Measurements from ENCODE around the gene NAALADL2.
"Not testable (repeated sequence)": the region's sequence is repeated elsewhere in the genome, so short reads cannot be mapped to it uniquely, and the experiment has no call there.

NAALADL2 gene

DNA sequence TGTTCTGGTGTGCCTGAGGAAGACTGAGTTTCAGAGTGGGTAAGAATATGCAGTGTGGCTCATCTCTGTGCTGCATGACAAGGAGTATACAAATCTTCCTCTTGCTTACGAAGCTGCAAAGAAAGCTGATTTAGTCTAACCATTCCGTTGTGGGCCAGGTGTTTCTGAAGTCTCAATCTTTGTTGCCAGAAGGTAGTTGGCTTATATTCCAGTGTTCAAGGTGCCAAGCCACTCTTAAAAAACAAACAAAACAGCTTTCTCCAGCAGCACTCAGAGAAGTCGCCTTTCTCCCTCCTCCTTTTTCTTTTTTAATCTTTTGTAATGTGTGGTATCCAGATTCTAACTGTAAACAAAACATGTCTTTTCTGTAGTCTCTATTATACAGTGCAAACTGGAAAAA, 872.4 kb downstream of the NAALADL2 start:
- DNase-seq = no peak

DNA sequence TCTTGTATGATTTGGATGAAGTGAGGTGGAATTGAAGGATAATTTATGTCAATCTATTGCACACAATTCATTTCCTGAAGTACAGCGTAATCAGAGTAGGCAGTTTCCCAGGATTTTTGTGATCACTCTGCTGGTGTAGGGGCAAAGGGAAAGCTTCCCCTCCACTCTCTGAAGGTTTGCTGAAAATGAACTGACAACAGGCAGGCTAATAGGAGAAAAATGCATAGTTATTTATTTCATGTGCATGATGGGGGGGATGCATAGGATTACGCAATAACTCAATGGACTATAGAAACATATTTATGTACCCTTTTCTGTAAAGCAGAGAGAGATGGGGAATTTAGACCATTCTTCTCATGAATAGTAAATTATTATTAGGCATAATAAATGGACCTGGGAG, 872.9 kb downstream of the NAALADL2 start:
- no peak for DNase-seq

DNA sequence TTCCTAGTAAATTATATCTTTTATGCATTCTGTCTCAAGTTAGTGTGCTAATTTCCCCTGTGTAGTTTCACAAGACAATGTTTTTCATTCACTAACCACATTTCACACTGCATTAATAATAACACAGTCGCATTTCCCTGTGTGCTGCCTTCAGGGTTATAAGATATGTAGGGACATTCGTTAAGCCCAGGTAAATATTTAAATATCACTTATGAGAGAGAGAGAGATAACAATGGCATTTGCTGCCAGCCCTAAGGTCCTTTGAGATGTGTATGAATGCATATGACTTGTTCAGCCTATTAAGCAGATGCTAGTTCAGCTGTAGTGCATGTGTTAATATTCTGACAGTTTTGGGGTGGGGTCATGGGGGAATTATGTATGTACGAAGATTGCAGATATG, 876.7 kb downstream of the NAALADL2 start:
- DNase-seq = no peak

DNA sequence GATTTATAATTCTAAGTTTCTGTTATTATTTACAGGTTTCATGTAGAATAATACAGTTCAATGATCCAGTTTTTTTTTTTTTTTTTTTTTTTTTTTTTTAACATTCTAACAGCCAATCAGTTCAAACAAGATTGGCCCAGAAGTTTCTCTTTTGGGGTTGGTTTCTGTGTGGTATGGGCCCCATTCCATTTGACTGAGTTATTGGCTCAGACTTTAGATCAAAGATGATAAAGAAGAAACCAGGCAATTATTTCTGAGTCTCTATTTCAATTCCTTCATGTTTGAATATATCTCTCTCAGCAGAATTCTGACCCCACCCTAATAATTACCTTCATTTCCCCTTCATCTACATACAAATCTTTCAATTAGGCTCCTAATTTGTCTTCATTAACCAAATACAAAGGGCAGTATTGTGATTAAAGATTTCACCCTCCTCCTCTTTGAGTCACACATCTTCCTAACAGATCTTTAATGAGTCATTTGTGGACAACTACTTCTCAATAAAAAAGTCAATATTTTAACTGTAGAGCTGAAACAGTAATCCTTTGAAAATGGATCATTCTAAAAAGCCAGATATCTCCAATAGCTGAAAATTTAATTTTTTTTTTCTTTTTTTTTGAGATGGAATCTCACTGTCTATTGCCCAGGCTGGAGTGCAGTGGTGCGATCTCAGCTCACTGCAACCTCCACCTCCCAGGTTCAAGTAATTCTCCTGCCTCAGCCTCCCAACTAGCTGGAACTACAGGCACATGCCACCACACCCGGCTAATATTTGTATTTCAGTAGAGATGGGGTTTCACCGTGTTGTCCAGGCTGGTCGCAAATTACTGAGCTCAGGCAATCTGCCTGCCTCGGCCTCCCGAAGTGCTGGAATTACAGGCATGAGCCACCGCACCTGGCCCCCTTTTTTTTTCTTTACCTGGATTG, 878.8 kb downstream of the NAALADL2 start:
- DNase-seq = no peak

DNA sequence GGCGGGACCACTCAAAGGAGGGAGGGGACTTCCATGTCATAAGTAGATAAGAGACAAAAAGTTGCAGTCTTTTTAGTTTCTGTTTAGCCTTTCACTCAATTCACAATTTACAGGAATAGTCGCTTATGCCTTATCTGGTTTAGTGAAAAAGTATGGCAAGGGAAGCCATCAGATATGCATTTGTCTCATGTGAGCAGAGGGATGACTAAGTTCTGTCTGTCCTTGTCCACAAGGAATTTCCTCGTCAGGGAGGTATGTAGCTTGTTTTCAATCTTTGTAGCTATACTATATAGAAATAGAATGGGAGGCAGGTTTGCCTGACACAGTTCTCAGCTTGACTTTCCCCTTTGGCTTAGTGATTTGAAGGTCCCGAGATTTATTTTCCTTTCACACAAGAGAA, 882.8 kb downstream of the NAALADL2 start:
- DNase-seq = no peak

DNA sequence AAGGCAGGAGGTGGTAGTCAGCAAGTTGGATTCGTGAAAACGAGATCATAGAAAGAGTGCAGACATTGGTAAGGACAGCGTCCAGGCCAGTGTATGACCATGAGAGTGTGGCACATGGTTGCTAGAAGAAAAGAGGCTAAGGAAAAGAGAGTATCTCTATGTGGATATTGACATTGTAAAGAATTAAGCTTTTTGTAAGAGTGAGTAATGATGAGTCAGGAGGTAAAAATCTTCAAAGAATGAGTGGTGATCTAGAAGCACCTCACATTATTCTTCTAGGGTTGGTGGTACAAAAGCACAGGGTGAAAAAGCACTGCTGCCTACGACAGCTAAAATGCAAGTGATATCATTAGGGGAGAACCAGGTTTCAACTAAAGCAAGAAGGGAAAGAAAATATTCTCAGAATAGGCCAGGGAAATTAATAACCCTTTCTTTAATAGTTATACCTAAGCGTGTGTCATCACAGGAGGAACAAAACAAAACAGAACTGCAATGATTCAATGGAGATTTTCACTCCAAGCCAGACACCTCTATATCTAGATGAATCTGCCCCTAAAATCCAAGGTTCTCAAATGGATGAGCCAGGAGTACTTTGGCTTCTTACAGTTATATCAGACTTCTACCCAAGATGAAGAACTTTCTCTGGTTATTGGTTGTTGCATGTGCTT, 884.7 kb downstream of the NAALADL2 start:
- no peak for DNase-seq

DNA sequence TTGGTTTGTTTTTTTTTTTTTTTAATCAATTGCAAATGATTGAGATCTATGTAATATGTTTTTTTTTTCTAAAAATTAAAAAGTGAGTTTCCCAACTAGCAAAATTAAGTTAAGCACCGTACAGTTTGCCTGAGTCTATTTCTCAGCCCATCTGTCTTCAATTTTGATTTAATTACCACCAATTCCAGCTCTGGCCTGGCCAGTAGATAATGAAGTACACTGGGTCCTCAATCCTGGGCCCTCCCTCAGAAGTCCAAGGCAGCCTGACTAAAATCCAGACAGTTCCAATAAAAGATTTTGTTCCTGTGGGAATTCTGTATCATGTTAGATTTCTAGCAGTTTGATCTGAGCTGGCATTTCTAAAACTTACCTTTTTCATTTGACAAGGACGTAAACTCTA, 887.2 kb downstream of the NAALADL2 start:
- DNase-seq = no peak

DNA sequence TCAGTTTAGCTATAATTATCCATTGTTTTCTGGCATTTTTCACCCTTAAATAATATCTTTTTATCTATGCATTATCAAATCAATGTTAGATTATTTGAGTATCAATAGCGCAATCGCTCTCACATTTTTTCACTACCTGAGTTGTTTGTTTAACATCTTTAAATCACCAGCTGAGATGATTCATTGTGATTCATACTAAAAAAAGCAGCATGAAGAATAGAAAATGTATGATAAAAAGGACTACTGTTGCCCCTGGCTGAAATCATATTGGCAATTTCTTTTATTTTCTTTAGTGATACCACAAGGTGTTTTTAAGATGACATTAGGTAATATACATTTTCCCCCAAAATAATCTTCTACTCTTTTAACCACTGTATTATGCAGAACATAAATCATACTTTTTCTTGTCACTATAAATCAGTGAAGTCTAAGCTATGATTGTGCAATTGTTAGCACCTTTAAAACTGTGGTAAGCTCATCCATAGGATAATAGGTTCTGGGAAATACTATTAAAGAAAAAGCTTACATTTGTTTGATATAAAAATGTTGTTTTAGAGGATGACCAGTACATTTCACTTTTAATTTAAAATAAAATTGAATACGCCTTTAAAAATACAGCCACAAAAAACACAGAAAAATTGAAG, 889.1 kb downstream of the NAALADL2 start:
- no peak for DNase-seq

DNA sequence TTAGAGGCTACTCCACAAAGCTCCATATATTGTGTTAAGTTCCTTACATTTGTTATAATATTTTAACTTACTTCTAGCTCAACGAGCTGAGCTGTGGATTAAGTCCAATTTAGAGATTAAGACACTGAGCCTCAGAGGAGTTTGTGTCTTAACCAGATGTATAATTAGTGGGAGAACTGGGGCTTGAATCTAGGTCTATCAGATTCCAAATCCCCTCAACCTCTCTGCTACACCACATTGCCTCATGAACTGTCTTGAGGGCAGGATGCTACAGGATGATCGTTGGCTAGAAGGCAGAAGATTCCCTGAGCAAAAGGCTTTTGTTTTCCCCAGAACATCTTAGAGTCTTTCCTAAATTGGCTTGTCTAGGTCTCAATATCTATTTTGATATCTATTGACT, 890.8 kb downstream of the NAALADL2 start:
- DNase-seq = no peak

DNA sequence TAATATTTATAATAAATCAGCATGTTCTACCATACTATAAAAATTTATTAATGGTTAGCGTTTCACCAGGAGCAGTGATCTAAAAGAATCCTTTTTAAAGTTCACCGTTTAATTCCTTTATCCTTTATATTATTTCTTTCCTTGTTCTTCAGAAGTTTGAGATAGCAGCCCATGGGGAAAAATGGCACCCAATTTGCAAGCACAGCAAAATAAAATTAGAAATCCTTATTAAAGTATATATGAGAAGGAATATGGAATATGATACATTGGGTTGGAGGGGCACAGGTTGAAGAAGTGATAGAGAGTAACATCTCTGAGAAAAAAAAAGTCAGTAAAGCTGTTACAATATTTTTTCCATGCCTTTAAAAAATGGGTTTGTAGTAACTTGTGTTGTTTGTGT, 892.0 kb downstream of the NAALADL2 start:
- no peak for DNase-seq

DNA sequence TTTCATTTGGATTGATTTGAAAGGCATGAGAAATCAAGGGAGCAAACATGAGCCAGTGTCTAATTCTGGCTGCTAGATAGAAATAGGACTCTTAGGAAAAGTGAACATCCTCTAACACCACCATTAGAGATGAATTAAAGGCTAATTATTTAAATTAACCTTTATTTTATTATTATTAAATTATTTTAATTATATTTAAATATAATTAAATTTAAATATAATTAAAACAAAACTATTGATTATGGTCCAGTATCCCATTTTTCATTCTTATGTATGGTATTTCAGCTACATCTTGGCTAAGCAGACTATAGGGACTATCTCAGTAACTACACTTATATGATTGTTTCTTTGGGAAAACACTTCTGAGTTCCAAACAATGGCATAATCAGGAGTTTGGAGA, 904.8 kb downstream of the NAALADL2 start:
- no peak for DNase-seq

DNA sequence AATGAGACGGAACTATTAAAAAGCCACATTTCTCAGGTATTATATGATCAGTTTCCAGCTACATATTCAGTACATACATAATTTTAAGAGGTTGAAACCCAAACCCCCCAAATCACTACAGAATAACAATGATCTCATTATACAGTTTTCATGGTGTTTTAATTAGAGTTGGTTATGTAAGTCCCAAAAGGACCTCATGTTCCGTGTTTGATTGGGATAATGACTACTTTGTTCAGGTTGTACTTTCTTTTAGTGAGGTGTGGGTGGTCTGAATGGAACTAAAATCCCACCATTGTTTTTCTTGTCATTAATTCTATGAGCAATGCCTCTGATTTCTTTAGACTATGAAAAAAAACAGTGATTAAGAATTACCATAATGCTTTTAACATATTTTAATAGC, 905.6 kb downstream of the NAALADL2 start:
- no peak for DNase-seq

DNA sequence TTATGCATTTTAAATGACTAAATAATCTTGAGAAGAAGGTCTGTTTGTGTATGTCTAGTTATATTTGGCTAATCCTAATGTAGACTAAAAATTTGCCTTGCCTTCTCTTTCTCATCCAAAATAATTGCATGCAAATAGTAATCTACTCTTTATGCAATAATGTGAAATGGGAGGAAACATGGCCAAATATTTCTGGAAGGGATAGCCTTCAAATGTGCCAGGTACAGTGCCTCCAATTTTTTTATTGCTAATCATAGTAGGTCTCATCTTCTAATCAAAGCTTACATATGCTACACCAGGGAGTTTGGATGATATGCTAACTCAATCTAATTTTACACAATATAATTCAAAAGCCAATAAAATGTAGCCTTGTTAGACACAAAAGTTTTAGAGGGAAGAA, 911.3 kb downstream of the NAALADL2 start:
- no peak for DNase-seq

DNA sequence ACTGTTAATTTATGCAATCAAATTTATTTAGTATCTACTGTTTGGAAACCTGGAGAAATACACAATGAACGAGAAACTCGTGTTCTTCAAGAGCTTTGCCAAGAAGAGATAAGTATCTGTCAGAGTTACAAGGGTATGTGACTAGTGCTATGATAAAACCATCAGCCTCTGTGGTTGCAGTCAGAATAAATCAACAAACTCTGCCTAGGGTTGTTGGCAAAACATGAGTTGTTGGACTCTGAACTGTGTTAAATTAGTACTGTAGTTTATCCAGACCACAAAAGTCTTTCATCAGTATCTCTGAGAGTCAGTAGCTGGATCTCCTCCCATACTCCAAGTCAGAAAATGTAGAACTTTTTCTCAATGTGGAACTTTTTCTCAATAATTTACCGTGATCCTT, 918.4 kb downstream of the NAALADL2 start:
- DNase-seq = no peak

DNA sequence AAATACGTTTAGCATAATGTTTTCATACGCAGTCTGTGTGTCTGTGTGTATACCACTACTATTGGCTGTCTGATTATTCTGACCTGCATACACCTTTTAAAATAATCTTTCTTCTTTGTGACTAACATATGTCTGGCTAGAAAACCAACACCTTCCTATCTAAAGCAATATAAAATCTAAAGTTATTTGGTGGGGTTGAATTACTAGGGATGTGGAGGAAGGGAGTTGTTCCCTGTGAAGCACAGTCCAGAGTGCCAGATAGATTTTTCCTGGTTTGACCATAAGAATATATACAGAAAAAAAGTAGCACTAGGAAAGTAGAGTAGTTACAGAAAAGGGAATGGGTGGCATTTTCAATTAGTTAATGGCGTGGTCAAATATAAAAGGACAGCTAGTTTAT, 918.8 kb downstream of the NAALADL2 start:
- DNase-seq = no peak

DNA sequence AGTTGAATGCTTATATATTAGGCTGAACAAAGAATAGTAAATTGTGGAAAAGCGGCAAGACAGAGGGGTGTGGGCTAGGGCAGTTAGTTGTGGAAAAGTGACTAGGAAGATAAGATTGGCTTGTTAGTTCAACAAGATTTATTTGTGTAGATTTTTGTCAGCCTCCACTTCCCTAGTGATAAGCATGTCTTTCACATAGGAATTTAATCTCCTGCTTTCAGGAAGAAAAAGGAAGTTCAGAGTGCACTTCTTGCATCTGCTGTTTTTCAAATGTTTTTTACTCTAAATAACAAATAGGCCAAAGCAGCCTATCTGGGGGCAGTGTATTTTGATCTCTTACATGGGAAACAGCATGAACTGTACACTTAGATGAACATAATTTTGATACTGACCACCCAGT, 919.9 kb downstream of the NAALADL2 start:
- DNase-seq = no peak

DNA sequence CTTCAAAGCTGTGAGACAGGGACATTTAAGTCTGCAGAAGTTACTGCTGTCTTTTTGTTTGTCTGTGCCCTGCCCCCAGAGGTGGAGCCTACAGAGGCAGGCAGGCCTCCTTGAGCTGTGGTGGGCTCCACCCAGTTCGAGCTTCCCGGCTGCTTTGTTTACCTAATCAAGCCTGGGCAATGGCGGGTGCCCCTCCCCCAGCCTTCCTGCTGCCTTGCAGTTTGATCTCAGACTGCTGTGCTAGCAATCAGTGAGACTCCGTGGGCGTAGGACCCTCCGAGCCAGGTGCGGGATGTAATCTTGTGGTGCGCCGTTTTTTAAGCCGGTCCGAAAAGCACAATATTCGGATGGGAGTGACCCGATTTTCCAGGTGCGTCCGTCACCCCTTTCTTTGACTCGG, 928.0 kb downstream of the NAALADL2 start:
- DNase-seq = not testable (repeated sequence)

DNA sequence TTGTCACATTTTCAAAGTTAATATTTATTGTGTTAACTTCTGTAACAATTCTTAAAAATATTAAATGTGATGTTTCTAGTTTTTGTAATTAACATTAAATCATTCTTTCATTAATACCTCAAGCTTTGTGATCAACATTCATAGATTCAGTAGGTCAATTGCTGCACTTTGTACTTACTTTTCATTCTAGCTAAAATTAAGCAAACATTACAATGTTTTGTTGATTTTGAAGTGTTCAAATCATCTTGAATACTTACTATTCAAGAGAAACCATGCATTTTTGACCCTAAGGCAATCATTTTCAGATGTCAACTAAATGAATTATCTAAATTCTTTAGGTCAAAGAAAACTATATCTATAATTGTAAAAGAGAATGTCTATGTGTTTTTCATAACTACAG, 933.1 kb downstream of the NAALADL2 start:
- no peak for DNase-seq

DNA sequence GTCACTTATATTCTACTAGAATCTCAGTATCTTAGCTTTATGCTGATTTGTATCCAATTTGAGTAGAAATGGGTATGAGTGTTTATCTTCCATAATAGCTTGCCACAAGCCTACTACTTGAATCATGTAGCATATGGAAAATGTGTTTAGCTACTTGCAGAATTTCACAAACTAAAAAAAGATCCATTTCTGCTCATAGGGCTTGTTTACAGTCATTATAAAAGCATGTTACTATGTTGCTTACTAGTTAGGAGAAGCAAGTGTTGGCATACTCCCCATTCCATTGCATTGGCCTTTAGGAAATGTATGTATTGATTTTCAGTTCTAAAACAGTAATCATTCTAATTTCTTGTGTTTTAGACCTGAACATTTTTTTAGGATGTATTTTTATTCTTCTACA, 939.2 kb downstream of the NAALADL2 start:
- DNase-seq = no peak

DNA sequence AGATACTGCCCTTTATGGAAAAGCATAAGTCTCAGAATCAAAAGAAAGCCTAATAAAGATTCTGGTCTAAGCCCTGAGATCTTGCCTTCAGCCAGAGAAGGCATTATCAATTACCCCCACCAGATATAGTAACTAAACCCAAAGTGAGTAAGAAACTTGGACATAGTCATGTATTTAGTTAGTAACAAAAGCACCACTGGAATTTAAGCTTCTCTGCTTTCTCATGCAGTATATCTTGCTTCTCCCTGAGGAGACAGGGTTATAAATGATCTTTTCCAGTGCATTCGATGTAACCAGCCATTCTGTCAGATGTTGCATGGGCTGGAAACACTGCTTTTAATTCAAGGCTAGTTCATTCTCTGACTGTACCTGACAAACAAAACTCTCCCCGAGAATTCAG, 946.7 kb downstream of the NAALADL2 start:
- no peak for DNase-seq

DNA sequence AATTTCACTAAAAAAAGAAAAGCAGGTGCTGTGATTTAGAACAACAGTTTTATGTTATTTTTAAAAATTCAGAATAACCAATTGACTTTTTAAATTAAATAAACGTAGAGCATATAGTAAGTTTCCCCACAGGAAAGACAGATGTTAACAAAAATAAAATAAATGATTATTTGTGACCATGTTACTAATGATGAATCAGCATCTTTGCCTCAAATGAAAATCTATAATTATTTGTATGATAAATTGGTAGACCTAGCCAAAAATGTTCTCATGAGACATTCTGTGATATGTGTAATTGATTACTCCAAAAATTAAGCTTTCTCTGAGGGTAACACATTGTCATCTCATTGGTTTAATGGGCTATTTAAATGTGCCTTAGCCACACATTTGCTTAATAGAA, 948.0 kb downstream of the NAALADL2 start:
- DNase-seq = no peak

DNA sequence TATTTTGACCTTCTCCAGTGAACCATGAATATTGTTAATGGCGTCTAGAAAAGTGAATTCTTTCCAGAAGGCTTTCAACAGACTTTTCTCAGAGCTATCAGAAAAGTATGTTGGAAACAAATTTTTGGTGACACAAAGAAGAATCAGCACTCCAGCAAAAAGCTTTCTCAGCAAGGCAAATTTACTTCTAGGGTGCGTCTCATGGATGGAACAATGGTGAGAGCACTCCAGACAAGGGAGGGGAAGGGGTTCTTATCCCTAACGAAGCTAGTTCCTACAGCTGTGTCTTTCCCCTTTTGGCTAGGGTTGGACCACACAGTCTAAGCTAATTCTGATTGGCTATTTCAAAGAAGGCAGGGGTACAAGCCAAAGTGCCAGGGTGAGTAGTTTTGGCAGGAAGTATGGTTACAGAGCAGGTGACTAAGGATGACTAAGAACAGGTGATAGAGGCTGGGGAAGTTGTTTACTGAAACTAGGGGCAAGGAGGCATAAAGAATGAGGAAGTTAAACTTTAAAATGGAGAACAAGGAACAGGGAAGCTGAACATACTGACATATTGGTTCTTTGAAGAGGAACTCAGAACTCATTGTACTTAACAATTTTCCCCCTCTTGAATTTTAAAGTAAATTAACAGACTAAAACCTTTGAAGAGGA, 959.8 kb downstream of the NAALADL2 start:
- DNase-seq = no peak

DNA sequence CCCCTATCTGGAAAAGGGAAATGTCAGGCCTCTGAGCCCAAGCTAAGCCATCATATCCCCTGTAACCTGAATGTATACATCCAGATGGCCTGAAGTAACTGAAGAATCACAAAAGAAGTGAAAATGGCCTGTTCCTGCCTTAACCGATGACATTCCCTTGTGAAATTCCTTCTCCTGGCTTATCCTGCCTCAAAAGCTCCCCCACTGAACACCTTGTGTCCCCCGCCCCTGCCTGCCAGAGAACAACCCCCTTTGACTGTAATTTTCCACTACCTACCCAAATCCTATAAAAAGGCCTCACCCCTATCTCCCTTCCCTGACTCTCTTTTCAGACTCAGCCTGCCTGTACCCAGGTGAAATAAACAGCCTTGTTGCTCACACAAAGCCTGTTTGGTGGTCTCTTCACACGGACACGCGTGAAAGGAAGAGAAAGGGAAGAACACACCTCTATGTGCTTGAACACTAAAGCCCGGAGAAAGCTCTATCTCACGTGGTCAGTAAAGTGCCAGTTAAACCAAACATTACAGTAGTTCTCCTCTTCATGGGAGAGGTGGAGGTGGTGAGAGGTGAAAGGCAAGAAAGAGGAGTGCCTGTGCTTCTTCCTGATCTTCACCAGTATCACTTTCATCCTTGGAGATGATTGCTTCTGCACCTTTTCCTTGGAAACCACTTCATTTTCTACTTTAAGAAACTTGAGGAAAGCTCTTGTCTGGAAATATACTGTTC, 963.8 kb downstream of the NAALADL2 start:
- DNase-seq = not testable (repeated sequence)

Data from activated CD4-positive, alpha-beta T cell treated with anti-CD3 and anti-CD28 coated beads, Interleukin-2, Interleukin-6, amounts not matched to agents 100 ng/mL and 50 ng/mL, durations not matched to agents 16 hours and 8 hours (primary cell).